Breast epithelium (tissue), 4 donors: Measurements from ENCODE around the gene OSCP1. TPM values are rescaled to one million over a fixed set of nuclear protein-coding genes. Genes with fewer than 3 reads are reported as not detected.
"Not testable (repeated sequence)": the region's sequence is repeated elsewhere in the genome, so short reads cannot be mapped to it uniquely, and the experiment has no call there.

Experiments used
- DNase-seq, 2 donors: peaks; one replicate each; pipeline ENCODE4 v3.0.0-alpha.2; 2019; ENCODE audit warnings: low spot score in 2 of 2
- H3K27ac ChIP-seq, 2 donors: fragments of 200-600 bp; sonication (generic) in 1 of 2; one replicate each; pipeline ENCODE4 v1.5.1; 2016 to 2019; ENCODE audit warnings: mild to moderate bottlenecking in 1 of 2
- H3K27me3 ChIP-seq, 2 donors: fragments of 200-600 bp; sonication (generic) in 1 of 2; one replicate each; pipeline versions ENCODE4 v1.5.1 to v1.6.0; 2017 to 2019; ENCODE audit warnings: control low read depth in 1 of 2, mild to moderate bottlenecking in 1 of 2
- H3K36me3 ChIP-seq: fragments of 200-600 bp; one replicate; pipeline ENCODE4 v1.5.1; 2019
- H3K4me1 ChIP-seq, 2 donors: fragments of 200-600 bp; sonication (generic); one replicate each; pipeline ENCODE4 v1.5.1; 2016 to 2019; ENCODE audit warnings: control low read depth in 1 of 2
- H3K4me3 ChIP-seq, 3 donors: fragments of 200-600 bp; sonication (generic); 1 replicate in 2 of 3; 2 replicates in 1 of 3; pipeline ENCODE4 v1.5.1; 2016 to 2019; ENCODE audit warnings: mild to moderate bottlenecking in 3 of 3, moderate library complexity in 2 of 3
- H3K9me3 ChIP-seq, 2 donors: fragments of 200-600 bp; sonication (generic) in 1 of 2; one replicate each; pipeline ENCODE4 v1.5.1; 2016 to 2019; ENCODE audit warnings: control low read depth in 1 of 2
- CTCF ChIP-seq, 3 donors: fragments of 450-650 bp; IDR thresholded peaks; one replicate each; pipeline ENCODE4 v1.5.1; 2016 to 2017; ENCODE audit warnings: antibody characterized with exemption in 3 of 3, mild to moderate bottlenecking in 3 of 3, moderate library complexity in 3 of 3
- POLR2A ChIP-seq: fragments of 450-650 bp; IDR thresholded peaks from one replicate; pipeline ENCODE4 v1.6.1; 2016; ENCODE audit warnings: antibody characterized with exemption, mild to moderate bottlenecking, moderate library complexity
- POLR2AphosphoS5 ChIP-seq, 3 donors: sonication (generic); formaldehyde crosslinking; IDR thresholded peaks; one replicate each; pipeline ENCODE4 v1.6.1; 2017; ENCODE audit warnings: antibody characterized with exemption in 3 of 3
- intact Hi-C: fragments of 100-400 bp; cut with DNase I; formaldehyde crosslinking; loops from one replicate; pipeline ENCODE4 v1.15.1; 2023; ENCODE audit warnings: low total_unique reads
- total RNA-seq, 3 donors: library from RNA; depleted of rRNA; stranded (reverse); fragments of >200 nt; gene quantifications; one replicate each; pipeline ENCODE4 v1.1.0, GENCODE V29; 2016

Gene OSCP1, protein sequence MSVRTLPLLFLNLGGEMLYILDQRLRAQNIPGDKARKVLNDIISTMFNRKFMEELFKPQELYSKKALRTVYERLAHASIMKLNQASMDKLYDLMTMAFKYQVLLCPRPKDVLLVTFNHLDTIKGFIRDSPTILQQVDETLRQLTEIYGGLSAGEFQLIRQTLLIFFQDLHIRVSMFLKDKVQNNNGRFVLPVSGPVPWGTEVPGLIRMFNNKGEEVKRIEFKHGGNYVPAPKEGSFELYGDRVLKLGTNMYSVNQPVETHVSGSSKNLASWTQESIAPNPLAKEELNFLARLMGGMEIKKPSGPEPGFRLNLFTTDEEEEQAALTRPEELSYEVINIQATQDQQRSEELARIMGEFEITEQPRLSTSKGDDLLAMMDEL
- 10 to 100 TPM; 12.5 to 19.3 (median 15.1) TPM for total RNA-seq

- Histone ChIP-seq H3K36me3 (no peaks in the 10 kb centered on the region), H3K9me3 (no peaks in the 10 kb centered on the region), H3K4me3 (peak within 1 kb of the TSS; percentile 58 to 75 (median 70)), H3K4me1 (no peaks in the 10 kb centered on the region), H3K27ac (peak within 1 kb of the TSS; percentile 98 to 99), H3K27me3 (no peaks in the 10 kb centered on the region)
- no peak for TF ChIP-seq CTCF (IDR thresholded peaks at IDR 0.05)
- peak; percentile 98 for TF ChIP-seq POLR2A
- TF ChIP-seq POLR2AphosphoS5 (IDR thresholded peaks at IDR 0.05) = peak; percentile 96 to 99 (median 98)
- DNase-seq = peak; percentile 96 to 97
- intact Hi-C loops = no loop called here
Observed at GRCh38 chr1:36450270-36450918, at the start of gene OSCP1. Gene OSCP1, minus strand, starts transcription at chr1:36450451. Its CDS starts 82 bp downstream, at chr1:36450369.

DNA sequence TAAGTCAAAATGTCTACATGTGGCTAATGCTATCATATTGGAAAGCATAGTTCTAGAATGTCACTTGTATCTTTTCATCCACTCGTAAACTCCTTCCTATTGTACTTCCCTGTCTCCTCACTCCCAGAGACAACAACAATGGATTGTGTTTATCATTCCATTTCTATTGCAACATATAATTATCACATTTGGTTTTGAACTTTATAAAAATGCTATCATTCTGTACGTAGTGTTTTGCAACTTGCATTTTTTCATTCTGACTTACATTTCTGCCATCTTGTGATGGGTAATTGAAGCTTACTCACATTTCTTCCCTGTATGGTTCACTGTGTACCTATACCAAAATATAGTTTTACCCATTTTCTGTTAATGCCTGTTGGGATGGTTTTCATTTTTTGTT is 47.0 kb upstream of the OSCP1 start:
- no peaks in the 10 kb centered on the region for H3K9me3 ChIP-seq
- no peaks in the 10 kb centered on the region for H3K27me3 ChIP-seq
- no peaks in the 10 kb centered on the region for H3K36me3 ChIP-seq
- DNase-seq = no peak
- no peaks in the 10 kb centered on the region for H3K4me1 ChIP-seq
- no peak overlapping the region for H3K4me3 ChIP-seq
- H3K27ac ChIP-seq = no peak overlapping the region
- intact Hi-C loops = no loop called here
- TF ChIP-seq POLR2A = no peak
- TF ChIP-seq POLR2AphosphoS5 (IDR thresholded peaks at IDR 0.05) = no peak
- no peak for TF ChIP-seq CTCF (IDR thresholded peaks at IDR 0.05)

GRCh38 chr1:36494971-36495370 is 44.7 kb upstream of the OSCP1 start:
- TF ChIP-seq POLR2AphosphoS5 (IDR thresholded peaks at IDR 0.05) (no peak), POLR2A (no peak), CTCF (IDR thresholded peaks at IDR 0.05) (no peak)
- intact Hi-C loops = no loop called here
- no peak for DNase-seq
- Histone ChIP-seq H3K27me3 (no peaks in the 10 kb centered on the region), H3K4me1 (no peaks in the 10 kb centered on the region), H3K9me3 (no peaks in the 10 kb centered on the region), H3K27ac (no peak overlapping the region), H3K4me3 (no peak overlapping the region), H3K36me3 (no peaks in the 10 kb centered on the region)

DNA sequence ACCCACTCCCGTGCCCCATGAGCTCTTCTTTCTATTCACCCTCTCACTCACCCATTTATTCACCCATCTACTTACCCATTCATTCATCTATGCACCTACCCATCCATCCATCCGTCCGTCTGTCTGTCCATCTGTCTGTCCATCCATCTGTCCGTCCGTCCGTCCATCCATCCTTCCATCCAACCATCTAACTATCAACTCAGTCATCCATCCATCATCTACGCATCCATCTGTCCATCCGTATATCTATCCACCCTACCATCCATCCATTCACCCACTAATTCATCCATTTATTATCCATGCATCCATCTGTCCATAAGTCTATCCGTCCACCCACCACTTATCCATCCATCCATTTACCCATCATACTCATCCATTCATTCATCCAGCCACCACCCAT is 43.3 kb upstream of the OSCP1 start:
- H3K4me3 ChIP-seq = no peak overlapping the region
- TF ChIP-seq POLR2A (no peak), POLR2AphosphoS5 (IDR thresholded peaks at IDR 0.05) (no peak), CTCF (IDR thresholded peaks at IDR 0.05) (no peak)
- no peaks in the 10 kb centered on the region for H3K4me1 ChIP-seq
- H3K36me3 ChIP-seq = no peaks in the 10 kb centered on the region
- no peaks in the 10 kb centered on the region for H3K27me3 ChIP-seq
- DNase-seq = no peak
- H3K9me3 ChIP-seq = no peaks in the 10 kb centered on the region
- intact Hi-C loops = no loop called here
- no peak overlapping the region for H3K27ac ChIP-seq

- H3K36me3 ChIP-seq = no peaks in the 10 kb centered on the region
- H3K27me3 ChIP-seq = no peaks in the 10 kb centered on the region
- intact Hi-C loops = no loop called here
- H3K4me1 ChIP-seq = no peaks in the 10 kb centered on the region
- no peak for TF ChIP-seq CTCF (IDR thresholded peaks at IDR 0.05)
- TF ChIP-seq POLR2AphosphoS5 (IDR thresholded peaks at IDR 0.05) = no peak
- TF ChIP-seq POLR2A = no peak
- DNase-seq = no peak
- no peaks in the 10 kb centered on the region for H3K9me3 ChIP-seq
- no peak overlapping the region for H3K27ac ChIP-seq
- H3K4me3 ChIP-seq = no peak overlapping the region
Observed at GRCh38 chr1:36492491-36492890, 42.2 kb upstream of the OSCP1 start.

GRCh38 chr1:36489258-36490051 is 39.2 kb upstream of the OSCP1 start:
- not testable (repeated sequence) for DNase-seq

More at GRCh38 chr1:36489258-36490051, 39.2 kb upstream of the OSCP1 start:
- H3K36me3 ChIP-seq, intact Hi-C loops, H3K4me1 ChIP-seq, H3K27ac ChIP-seq, H3K27me3 ChIP-seq, H3K9me3 ChIP-seq, H3K4me3 ChIP-seq: not testable (repeated sequence)
